Measurements from ENCODE around the gene HESX1. TPM values are rescaled to one million over a fixed set of nuclear protein-coding genes. Genes with fewer than 3 reads are reported as not detected.

Gene HESX1
- total and polyA plus RNA-seq, 2 of the 8 experiments (the other 6 are each of a cell fraction or from before 2014, with no cell fraction given) = 7.1 to 12.0 TPM

GRCh38 chr3:57152151-57153143 is 47.3 kb downstream of the HESX1 start (continued):
- TF ChIP-seq POU5F1 (IDR thresholded peaks at IDR 0.05; ENCODE audit: low read depth, low read length) (no peak), SUZ12 (IDR thresholded peaks at IDR 0.05; ENCODE audit: low read length) (no peak)

Measured in H1 (cell line).